NCI-H146 (cell line): ENCODE measurements around the gene SPTBN5.
"Not testable (repeated sequence)": the region's sequence is repeated elsewhere in the genome, so short reads cannot be mapped to it uniquely, and the experiment has no call there.

Experiments used
- DNase-seq: peaks from one replicate; lab custom pipeline; 2025; lab: John Stamatoyannopoulos, UW

Gene SPTBN5

DNA sequence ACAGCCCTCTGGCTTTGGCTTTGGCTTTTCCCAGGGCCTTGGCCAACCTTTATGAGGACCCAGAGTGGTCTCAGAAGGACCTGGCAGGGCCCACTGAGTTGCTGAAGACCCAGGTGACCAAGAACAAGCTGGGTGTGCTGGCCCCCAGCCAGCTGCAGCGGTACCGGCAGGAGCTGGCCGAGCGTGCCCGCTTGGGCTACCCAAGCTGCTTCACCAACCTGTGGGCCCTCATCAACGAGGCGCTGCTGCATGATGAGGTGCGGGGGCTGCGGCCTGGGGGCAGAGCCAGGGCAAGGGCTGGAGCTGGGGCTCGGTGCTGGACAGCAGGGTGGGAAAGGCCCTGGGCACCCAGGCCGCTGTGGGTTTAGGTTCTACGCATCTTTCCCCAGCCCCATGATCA is 49.0 kb downstream of the SPTBN5 start:
- no peak for DNase-seq

GRCh38 chr15:41843571-41843970 is 50.3 kb downstream of the SPTBN5 start:
- no peak for DNase-seq

GRCh38 chr15:41842229-41842628 is 51.6 kb downstream of the SPTBN5 start:
- DNase-seq: no peak

- no peak for DNase-seq
Observed at GRCh38 chr15:41841131-41841530, 52.7 kb downstream of the SPTBN5 start.

DNA sequence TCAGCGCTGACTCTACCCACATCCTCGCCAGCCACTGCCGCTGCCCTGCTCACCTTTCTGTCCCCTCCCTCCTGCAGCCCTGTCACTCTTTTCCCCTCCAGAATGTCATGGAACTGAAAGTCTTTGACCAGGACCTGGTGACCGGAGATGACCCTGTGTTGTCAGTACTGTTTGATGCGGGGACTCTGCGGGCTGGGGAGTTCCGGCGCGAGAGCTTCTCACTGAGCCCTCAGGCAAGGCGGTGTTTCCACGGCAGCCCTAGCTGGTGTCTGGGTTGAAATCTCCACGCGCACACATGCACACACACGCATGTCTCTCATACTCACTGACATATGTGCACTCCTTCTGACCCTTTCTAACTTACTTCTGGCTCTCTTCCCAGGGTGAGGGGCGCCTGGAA is 53.2 kb downstream of the SPTBN5 start:
- DNase-seq: no peak

DNA sequence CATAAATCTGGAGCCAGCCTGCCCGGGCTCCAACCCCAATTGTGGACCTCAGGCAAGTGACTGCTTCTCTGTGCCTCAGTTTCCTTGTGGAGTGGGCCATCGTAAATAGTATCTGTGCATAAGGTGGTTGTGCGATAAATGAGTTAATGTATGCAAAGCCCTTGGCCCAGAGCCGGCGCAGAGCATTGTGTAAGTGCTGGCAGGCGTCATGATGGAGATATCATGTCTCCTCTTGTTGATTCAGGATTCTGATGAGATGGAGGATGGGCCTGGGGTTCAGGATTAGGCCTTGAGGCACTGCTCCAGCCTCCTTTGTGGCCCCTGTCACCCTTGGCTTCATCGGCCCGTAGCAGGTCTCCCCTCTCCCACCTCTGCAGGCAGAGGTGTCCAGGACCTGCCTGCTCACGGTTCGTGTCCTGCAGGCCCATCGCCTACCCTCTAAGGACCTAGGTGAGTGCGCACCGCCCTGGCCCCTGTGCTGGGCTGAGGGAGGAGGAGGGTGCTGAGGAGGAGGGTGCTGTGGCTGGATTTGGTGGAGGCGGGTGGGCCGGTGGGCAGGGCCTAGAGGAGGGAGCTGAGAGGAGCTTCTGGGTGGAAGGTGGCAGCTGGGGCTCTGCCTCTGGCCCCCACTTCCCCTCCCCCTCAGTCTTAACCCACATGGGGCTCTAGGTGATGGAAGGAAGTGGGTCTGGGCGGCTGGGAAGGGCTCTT is 53.9 kb downstream of the SPTBN5 start:
- no peak for DNase-seq

- no peak for DNase-seq
Observed at GRCh38 chr15:41838400-41838897, 55.4 kb downstream of the SPTBN5 start, which contains the start of gene PLA2G4B. Gene PLA2G4B, plus strand, starts transcription at chr15:41838847. Its CDS starts 67 bp downstream, at chr15:41838914.

- no peak for DNase-seq
Observed at GRCh38 chr15:41836713-41837454, 57.0 kb downstream of the SPTBN5 start.

GRCh38 chr15:41836073-41836472 is 57.8 kb downstream of the SPTBN5 start:
- DNase-seq: no peak

GRCh38 chr15:41834096-41834495 is 59.8 kb downstream of the SPTBN5 start:
- no peak for DNase-seq

DNA sequence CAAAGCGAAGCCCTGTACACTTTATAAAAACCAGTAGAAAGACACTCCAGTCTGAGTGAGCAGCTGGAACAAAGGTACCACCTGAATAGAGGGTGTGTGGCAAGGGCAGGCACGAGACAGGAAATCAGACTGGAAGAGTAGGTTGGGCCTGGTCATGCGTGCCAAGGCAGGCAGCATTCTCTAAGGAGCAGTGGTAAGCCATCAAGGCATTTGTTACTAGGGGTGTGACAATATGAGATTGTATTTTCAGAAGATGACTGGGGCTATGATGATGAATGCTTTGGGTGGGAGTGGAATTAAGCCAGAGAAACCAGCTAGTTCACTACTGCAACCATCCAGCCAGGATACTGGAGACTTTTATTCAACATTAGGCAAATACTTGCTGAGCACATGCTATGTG is 61.0 kb downstream of the SPTBN5 start:
- no peak for DNase-seq

DNA sequence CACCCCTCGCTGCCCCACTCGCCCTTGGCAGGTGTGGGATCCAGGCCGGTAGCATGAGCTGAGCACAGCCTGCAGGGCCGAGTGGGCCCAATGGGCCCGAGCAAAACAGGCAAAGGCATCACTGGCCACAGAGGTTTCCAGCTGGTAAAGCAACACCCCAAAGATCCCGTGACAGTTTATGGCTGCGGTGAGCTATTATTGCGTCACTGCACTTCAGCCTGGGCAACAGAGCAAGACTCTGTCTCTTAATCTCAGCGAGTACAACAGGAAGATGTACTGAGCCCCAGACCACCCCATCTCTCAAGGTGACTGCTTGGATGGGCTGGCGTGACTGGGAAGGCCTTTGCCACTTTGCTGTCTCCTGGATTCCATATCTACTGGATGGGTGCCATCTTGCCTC is 61.6 kb downstream of the SPTBN5 start:
- DNase-seq: no peak

DNA sequence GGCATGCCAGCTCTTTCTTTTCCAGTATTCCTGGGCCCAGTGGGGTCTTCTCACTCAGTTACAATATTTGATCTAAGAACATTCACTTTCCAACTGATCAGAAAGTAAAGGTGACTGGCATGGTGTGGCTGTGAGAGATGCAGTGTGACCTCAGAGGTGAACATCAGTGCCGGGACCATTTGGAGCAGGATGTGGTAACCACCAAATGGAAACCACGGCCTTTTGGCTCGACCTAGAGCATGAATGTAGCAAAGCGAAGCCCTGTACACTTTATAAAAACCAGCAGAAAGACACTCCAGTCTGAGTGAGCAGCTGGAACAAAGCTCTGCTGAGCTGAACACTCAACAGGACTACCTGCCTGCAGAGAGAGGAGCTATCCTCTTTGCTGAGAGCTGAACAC is 62.6 kb downstream of the SPTBN5 start:
- DNase-seq: not testable (repeated sequence)

DNA sequence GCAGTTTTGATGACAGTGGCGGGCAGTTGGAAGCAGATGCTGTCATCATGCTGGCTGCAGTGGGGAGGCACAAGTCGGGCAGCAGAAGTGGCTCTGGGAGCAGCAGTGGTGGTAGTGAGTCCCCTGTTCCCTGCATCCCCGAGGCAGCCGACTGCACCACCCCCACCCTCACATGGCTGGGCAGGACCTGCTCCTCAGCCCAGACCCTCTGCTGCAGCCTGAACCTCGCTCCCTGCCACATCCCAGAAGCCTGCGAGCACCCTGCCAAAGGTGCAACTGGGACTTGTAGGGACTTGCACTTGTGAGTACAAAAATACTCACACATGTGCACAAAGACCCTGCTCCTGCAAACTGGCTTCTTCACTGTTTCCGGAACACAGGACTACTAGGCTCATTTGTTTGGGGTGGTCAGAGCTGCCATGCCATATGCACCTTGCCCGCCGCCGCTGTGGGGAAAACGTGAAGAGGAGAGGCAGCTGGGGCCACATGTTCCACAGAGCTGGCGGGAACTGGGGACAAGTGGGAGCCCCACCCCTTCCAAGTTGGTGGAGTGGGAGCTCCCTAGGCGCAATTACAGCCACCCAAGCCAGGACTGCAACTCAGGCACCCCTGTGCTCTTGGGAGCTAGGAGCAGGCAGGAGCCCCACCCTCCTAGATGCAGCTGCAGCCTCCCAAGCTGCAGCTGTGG is 63.8 kb downstream of the SPTBN5 start:
- no peak for DNase-seq

DNA sequence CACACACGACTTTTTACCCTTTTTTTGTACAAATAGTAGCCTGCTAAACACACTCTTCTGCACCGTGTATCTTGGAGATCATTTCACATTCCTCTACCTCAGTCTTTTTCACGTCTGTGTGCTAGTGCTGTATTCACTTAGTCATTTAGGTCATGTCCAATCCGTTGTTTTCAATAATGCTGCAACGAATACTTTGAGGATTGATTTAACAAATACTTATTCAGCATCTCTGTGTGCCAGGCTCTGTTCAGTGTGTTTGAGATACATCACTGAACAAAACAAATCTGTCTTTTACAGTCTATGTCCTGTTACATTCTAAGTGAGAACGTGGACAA is 65.1 kb downstream of the SPTBN5 start:
- DNase-seq: no peak

- DNase-seq: peak; percentile 80
Observed at GRCh38 chr15:41827880-41828806, 65.7 kb downstream of the SPTBN5 start, which contains the start of gene JMJD7. Gene JMJD7, plus strand, starts transcription at chr15:41828092. Its CDS starts 33 bp downstream, at chr15:41828125.

- DNase-seq: peak; percentile 37
Observed at GRCh38 chr15:41827290-41827879, 66.5 kb downstream of the SPTBN5 start.

GRCh38 chr15:41825572-41826535 is 68.0 kb downstream of the SPTBN5 start:
- DNase-seq: no peak

GRCh38 chr15:41825145-41825544 is 68.7 kb downstream of the SPTBN5 start:
- DNase-seq: no peak
